Urothelium cell line (cell line): ENCODE results near the gene APC.
"Not testable (repeated sequence)": the region's sequence is repeated elsewhere in the genome, so short reads cannot be mapped to it uniquely, and the experiment has no call there.

ENCODE experiments used
- DNase-seq: peaks from one replicate; pipeline ENCODE4 v3.0.0; 2011; ENCODE audit warnings: low spot score, mixed read lengths
- FAIRE-seq: peaks from 2 replicates; lab custom pipeline; 2011; peaks lifted over from hg19 to GRCh38; lab: Jason Lieb, UNC

APC gene

GRCh38 chr5:112848116-112848811 lies 110.6 kb downstream of the APC start:
- peak; percentile 57 for DNase-seq
- FAIRE-seq = peak; percentile 9

GRCh38 chr5:112849912-112850311 lies 112.2 kb downstream of the APC start:
- DNase-seq (no peak), FAIRE-seq (no peak)

GRCh38 chr5:112854651-112855050 lies 117.0 kb downstream of the APC start:
- no peak for FAIRE-seq
- no peak for DNase-seq

- FAIRE-seq (no peak), DNase-seq (no peak)
Observed at GRCh38 chr5:112857866-112858265, 120.2 kb downstream of the APC start.

GRCh38 chr5:112860571-112860928 lies 122.9 kb downstream of the APC start:
- DNase-seq, FAIRE-seq: not testable (repeated sequence)

GRCh38 chr5:112860929-112861637 lies 123.4 kb downstream of the APC start, which contains the start of gene SRP19:
SRP19 (plus strand) TSS chr5:112861287; CDS start chr5:112861377, 90 bp downstream.
- peak; percentile 13 for FAIRE-seq

GRCh38 chr5:112861638-112861985 lies 123.9 kb downstream of the APC start:
- DNase-seq (no peak), FAIRE-seq (no peak)

More at GRCh38 chr5:112860929-112861637, 123.4 kb downstream of the APC start, which contains the start of gene SRP19:
- peak; percentile 98 for DNase-seq

GRCh38 chr5:112862085-112862484 lies 124.4 kb downstream of the APC start:
- no peak for FAIRE-seq

GRCh38 chr5:112863549-112863948 lies 125.9 kb downstream of the APC start:
- FAIRE-seq (no peak), DNase-seq (no peak)

More at GRCh38 chr5:112862085-112862484, 124.4 kb downstream of the APC start:
- no peak for DNase-seq

- FAIRE-seq = no peak
Observed at GRCh38 chr5:112865128-112865527, 127.4 kb downstream of the APC start.

GRCh38 chr5:112866739-112867138 lies 129.1 kb downstream of the APC start:
- no peak for DNase-seq
- FAIRE-seq = no peak

More at GRCh38 chr5:112865128-112865527, 127.4 kb downstream of the APC start:
- no peak for DNase-seq

GRCh38 chr5:112867411-112867810 lies 129.7 kb downstream of the APC start:
- no peak for FAIRE-seq
- DNase-seq = no peak

- FAIRE-seq = no peak
Observed at GRCh38 chr5:112869948-112870347, 132.3 kb downstream of the APC start.

GRCh38 chr5:112870966-112871365 lies 133.3 kb downstream of the APC start:
- FAIRE-seq (no peak), DNase-seq (no peak)

More at GRCh38 chr5:112869948-112870347, 132.3 kb downstream of the APC start:
- DNase-seq = no peak

- DNase-seq (no peak), FAIRE-seq (no peak)
Observed at GRCh38 chr5:112876362-112876761, 138.7 kb downstream of the APC start.

- DNase-seq (no peak), FAIRE-seq (no peak)
Observed at GRCh38 chr5:112878101-112878500, 140.4 kb downstream of the APC start.

- DNase-seq (peak; percentile 55), FAIRE-seq (no peak)
Observed at GRCh38 chr5:112878760-112879159, 141.1 kb downstream of the APC start.

- no peak for DNase-seq
- FAIRE-seq = no peak
Observed at GRCh38 chr5:112880219-112880964, 142.7 kb downstream of the APC start.

- no peak for DNase-seq
- no peak for FAIRE-seq
Observed at GRCh38 chr5:112883192-112883591, 145.5 kb downstream of the APC start.

- no peak for DNase-seq
- FAIRE-seq = no peak
Observed at GRCh38 chr5:112885001-112885400, 147.3 kb downstream of the APC start.

GRCh38 chr5:112886975-112887374 lies 149.3 kb downstream of the APC start:
- no peak for DNase-seq
- no peak for FAIRE-seq
